Activated CD8-positive, alpha-beta memory T cell treated with anti-CD3 and anti-CD28 coated beads for 1 hour (primary cell): Measurements from ENCODE around the gene PECR.

Experiments used
- DNase-seq, 2 donors: peaks; one replicate each; pipeline ENCODE4 v3.0.0-alpha.2; 2020; ENCODE audit warnings: low read depth in 1 of 2; ENCODE audit errors: extremely low read depth in 1 of 2

Gene PECR

DNA sequence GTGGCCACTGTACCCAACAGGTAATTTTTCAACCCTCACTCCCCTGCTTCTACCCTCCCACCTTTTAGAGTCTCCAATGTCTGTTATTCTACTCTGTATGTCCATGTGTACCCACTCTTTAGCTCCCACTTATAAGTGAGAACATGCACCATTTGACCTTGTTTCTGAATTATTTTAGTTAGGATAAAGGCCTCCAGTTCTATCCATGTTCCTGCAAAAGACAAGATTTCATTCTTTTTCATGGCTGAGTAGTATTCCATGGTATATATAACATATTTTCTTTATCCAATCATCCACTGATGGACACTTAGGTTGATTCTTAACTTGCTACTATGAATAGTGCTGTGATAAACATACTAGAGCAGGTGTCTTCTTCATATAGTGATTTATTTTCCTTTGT lies 9.1 kb downstream of the PECR start:
- DNase-seq: no peak

- DNase-seq: no peak
Measured at GRCh38 chr2:216071111-216071851, 10.3 kb downstream of the PECR start.

- DNase-seq: no peak
Measured at GRCh38 chr2:216070195-216070594, 11.4 kb downstream of the PECR start.

DNA sequence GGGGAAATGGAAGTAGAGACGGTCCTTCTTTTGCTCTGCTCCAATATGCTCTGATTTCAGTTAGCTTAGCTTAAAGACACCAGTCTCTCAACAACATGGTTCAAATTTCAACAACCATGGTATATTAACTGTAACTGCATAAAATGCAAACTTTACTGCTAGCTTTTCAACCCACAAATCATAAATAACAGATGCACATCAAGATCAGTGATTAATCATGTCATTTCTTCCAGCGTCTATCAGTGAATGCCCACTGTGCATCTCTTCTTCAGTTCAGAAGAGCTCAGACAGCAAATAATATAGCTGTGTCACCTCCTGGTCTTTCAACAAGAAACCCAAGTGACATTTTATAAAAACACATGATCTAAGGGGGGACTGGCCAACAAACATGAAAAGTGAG lies 12.6 kb downstream of the PECR start:
- DNase-seq: no peak

GRCh38 chr2:216066230-216066629 lies 15.4 kb downstream of the PECR start:
- no peak for DNase-seq

- DNase-seq: no peak
Measured at GRCh38 chr2:216064665-216065064, 16.9 kb downstream of the PECR start.

DNA sequence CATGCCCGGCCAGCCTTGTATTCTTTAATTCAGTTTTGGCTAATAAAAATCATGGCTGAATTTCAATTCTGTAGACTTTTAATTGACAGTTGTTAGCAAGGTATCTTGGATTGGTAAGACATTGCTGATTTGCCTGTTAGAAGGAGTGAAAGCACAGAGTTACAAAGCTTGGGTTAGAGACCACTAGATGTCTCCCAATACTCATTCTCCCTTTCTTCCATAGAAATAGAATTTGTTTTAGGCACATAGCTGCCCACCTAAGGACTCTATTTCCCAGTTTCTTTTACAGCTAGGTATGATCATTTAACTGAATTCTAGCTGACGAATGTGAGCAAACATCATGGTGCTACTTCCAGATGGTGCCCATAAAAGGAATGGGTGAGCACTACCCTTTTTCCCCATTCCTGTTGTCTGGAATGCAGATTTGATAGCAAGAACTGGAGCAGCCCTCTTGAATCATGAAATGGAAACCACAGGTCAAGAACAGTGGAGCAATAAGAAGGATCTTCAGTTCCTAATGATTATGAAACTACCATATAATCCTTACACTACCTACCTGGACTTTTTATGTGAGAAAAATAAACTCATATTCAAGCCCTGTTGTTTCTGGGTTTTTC lies 17.5 kb downstream of the PECR start:
- DNase-seq: no peak

- DNase-seq: no peak
Measured at GRCh38 chr2:216059233-216059834, 22.3 kb downstream of the PECR start.

DNA sequence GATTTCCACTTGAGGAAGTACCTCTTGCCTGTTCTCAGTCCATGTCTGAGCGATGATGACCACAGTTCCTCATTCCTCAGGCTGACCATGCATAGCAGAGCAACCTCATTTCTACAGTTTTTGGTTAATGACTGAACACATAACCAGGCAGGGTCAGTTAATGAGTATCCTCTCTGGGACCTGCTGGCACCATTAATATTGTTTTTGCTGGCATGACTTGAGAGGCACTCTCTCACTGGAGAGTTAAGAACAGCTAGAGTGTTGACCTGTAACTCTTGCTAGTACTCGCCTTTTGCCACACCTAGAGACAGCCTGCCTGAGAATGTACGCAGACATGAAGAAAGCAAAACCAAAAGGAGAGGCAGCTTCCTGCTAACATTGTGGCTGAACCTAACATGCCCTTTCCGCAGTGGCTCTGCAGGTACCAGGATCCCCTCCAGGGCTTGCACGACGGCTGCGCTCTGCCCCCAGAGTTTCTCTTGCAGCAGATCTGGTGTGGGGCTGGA lies 23.9 kb downstream of the PECR start:
- no peak for DNase-seq

DNA sequence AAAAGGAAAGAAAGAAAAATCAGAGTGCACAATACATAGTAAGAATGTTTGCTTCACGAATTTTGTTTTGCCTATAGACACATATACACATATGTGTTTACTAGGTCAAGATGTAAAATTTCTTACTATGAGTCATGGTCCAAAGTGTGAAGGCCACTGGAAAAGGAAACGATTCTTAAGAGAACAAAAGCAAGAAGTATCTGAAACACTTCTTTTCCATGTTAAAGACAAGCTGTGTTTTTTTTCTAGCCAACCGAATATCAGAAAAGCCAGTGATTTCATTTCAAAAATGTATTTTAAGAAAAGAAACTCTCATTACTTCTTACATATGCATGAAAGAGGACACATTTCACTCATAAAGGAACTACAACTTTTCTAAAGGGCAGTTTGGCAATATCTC lies 24.9 kb downstream of the PECR start:
- DNase-seq: no peak

GRCh38 chr2:216055680-216056079 lies 25.9 kb downstream of the PECR start:
- DNase-seq: no peak

DNA sequence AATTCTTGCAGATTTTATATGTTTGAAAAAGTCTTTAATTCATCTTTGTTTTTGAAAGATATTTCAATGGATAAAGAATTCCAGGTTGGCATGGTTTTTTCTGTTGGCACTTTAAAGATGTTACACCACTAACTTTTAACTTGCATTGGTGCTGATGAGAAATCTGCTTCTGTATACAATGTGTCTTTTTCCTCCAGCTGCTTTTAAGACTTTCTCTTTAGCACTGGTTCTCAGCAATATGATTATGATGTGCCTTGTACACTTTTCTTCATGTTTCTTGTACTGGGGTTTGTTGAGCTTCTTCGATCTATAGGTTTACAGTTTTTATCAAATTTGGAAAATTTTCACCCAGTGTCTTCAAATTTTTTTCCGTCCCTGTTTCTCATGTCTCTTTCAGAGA lies 29.2 kb downstream of the PECR start:
- no peak for DNase-seq

DNA sequence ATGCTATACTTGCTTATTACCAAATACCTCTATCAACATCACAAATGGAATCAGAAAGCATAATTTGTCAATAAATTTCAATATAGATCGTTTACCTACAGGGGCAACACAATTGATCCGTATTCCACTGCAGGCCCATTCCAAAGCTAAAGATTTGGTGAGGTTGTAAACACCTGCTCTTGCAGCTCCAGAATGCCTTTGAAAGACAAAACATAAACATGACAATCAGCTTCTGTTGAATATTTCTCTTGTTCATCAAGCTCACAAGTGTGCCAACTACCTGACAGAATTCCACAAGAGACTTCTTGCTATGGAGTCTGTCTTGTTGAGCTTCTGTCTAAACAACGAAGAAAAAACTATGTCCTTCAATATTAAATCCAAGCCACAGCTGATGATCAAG lies 30.3 kb downstream of the PECR start:
- no peak for DNase-seq

DNA sequence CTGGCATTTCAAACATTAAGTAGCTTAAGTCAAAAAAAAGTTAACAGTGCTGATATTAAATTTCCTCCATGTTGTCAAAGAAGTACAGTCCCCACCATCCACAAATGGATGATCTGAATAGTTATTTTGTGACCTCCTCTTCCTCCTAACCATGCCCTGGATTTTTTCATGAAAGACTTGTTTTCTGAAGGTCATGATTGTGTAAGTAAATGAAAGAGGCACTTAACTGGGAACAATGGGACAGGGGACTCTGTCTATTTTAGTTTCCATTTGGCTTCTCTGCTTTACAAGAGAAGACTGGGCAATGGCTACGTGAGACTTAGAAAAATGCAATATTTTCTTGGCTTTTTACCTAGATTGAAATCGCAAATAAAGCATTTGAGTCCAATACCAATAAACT lies 32.2 kb downstream of the PECR start:
- no peak for DNase-seq

DNA sequence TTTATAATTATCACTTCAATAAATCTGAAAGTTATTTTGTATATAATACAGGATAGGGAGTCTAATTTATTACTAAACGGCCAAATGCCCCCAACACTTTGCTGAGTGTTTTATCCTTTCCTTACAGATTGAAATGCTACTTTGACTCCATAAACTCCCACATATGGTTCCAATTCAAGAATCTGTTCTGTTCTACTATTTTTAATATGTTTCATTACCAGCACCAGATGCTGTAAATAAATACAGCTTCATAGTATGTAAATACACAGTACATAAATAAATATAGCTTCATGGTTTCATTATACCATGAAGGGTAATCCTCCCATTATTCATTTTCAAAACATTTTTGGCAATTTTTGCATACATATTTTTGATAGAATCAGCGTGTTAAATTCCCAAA lies 34.2 kb downstream of the PECR start:
- DNase-seq: no peak

DNA sequence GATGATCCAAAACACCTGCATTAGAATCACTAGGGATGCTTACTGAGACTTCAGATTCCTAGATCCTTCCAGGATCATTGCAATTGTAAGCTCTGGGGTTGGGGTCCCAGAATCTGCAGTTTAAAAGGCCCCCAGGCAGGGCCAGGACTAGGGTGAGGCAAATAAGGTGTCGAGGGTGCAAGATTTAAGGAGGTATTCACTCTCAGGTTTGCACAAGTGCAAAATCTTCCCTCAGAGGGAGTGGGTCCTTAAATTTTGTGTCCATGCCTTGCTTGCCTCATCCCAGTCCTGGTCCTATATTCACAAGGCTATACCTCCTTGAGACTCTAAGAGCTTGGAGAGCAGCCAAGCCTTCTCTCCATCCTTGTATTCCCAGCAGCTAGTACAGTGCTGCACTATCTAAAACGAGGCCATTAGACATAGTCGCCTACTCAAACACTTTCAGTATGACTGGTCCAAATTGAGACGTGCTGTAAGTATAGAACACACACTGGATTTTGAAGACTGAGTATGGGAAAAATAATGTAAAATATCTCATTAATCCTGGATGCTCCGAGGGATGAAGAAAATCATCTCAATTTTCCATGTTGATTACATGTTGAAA lies 36.6 kb downstream of the PECR start:
- DNase-seq: no peak

DNA sequence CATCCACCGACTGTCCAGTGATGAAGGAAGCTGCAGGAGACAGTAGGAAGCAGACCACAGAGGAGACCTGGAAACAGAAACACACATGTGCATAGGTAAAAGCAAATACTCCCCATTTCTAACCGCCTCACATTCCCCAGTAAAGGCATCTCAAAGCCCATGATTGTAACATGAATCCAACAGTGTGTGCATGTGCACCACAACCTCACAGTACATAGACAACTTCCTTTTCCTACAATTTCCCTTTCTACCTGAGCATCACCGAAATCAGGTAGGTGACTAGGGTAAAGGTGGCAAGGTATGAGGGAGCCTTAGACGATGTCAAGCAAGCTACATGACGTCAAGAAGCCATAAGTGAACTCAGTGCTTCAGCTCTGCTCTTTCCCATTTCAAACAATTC lies 37.7 kb downstream of the PECR start:
- no peak for DNase-seq

DNA sequence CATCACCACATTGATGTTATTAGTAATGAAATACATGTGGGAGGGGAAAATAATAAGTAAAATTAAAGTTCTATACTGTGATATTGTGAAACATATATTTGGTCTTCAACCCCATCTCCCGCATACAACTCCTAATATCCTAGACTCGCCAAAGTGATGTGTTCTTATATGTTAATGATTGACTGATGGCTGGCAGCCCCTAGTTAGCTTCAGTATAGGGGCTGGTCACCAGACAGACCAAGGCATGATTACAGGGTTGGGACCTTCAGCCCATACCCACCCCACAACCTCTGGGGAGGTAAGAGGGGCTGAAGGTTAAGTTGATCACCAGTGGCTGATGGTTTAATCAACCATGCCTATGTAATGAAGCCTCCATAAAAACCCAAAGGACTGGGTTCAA lies 40.2 kb downstream of the PECR start:
- no peak for DNase-seq

- no peak for DNase-seq
Measured at GRCh38 chr2:216039918-216040317, 41.7 kb downstream of the PECR start.

- peak; percentile 40 to 61 for DNase-seq
Measured at GRCh38 chr2:216034065-216034464, 47.5 kb downstream of the PECR start.

DNA sequence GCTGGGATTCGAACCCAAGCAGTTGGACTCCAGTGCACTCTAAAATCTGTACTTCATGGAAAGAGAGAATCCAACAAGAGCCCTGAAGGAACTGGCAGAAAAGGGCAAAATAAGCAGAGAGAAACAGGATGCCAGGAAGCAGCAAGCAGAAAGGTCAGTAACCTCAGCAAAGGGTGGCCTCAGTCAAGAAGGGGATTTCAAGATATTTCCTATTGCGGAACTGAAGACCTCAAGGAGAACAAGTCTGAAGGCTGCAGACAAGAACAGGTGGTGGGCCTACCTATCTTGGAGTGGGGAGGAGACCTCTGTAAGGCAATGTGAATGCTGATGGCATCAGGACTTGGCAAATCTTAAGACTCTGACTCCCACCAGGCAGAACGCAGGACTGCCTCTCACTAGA lies 48.2 kb downstream of the PECR start:
- DNase-seq: no peak
